Measurements from ENCODE around the gene KLRC1. TPM values are rescaled to one million over a fixed set of nuclear protein-coding genes. Genes with fewer than 3 reads are reported as not detected.
"Not testable (repeated sequence)": the region's sequence is repeated elsewhere in the genome, so short reads cannot be mapped to it uniquely, and the experiment has no call there.

KLRC1 gene
- total RNA-seq, 1 experiment from 2014 or later = not detected

DNA sequence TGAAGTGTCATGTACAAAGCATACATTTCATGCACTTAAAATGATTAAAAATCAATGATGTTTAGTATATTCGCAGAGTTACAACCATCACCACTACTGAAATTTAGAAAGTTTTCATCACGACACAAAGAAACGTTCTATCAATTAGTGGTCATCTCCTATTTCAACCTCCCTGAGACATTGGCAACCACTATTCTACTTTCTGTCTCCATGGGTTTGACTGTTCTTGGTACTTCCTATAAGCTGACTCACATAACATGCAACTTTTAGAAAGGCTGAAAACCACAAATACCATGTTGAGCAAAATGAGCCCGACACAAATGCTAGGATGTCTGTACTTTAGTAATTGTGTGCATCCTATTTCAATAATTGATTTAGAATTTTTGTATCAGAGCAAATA is 22.6 kb downstream of the KLRC1 start:
- H3K36me3 Mint-ChIP-seq (ENCODE audit: insufficient read depth, unreplicated experiment); H3K27ac Mint-ChIP-seq (ENCODE audit: unreplicated experiment); H3K4me1 ChIP-seq; BruUV-seq (replicated peaks); DNase-seq; H3K9me3 Mint-ChIP-seq (ENCODE audit: unreplicated experiment); H3K27me3 Mint-ChIP-seq (ENCODE audit: insufficient read depth, unreplicated experiment); H3K27me3 ChIP-seq (replicated peaks; ENCODE audit: control insufficient read depth, insufficient read depth, low read length); CTCF ChIA-PET; H3K4me3 Mint-ChIP-seq (ENCODE audit: unreplicated experiment); H3K36me3 ChIP-seq (ENCODE audit: control insufficient read depth, insufficient read depth, low read length); H3K9me3 ChIP-seq; H3K4me1 Mint-ChIP-seq (ENCODE audit: low read depth, unreplicated experiment); intact Hi-C loops (cut with micrococcal nuclease; ENCODE audit: unreplicated experiment); H3K4me3 ChIP-seq (ENCODE audit: low read depth, low read length); POLR2A ChIA-PET: not testable (repeated sequence)

DNA sequence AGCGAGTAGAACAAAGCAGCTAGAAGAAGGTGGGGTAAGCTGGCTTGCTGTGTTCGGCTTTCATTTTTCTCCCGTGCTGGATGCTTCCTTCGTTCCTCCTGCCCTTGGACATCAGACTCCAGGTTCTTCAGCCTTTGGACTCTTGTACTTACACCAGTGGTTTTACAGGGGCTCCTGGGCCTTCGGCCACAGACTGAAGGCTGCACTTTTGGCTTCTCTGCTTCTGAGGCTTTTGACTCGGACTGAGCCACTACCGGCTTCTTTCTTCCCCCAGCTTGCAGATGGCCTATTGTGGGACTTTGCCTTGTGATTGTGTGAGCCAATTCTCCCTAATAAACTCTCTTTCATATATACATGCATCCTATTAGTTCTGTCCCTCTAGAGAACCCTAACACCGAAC is 27.2 kb downstream of the KLRC1 start:
- POLR2A ChIA-PET; H3K4me1 Mint-ChIP-seq (ENCODE audit: low read depth, unreplicated experiment); H3K27me3 ChIP-seq (replicated peaks; ENCODE audit: control insufficient read depth, insufficient read depth, low read length); H3K4me1 ChIP-seq; H3K27me3 Mint-ChIP-seq (ENCODE audit: insufficient read depth, unreplicated experiment); H3K27ac Mint-ChIP-seq (ENCODE audit: unreplicated experiment); H3K4me3 ChIP-seq (ENCODE audit: low read depth, low read length); H3K36me3 Mint-ChIP-seq (ENCODE audit: insufficient read depth, unreplicated experiment); BruUV-seq (replicated peaks); DNase-seq; H3K36me3 ChIP-seq (ENCODE audit: control insufficient read depth, insufficient read depth, low read length); intact Hi-C loops (cut with micrococcal nuclease; ENCODE audit: unreplicated experiment); H3K9me3 ChIP-seq; H3K9me3 Mint-ChIP-seq (ENCODE audit: unreplicated experiment); H3K4me3 Mint-ChIP-seq (ENCODE audit: unreplicated experiment); CTCF ChIA-PET: not testable (repeated sequence)

GRCh38 chr12:10424260-10424899 is 28.8 kb downstream of the KLRC1 start:
- H3K4me3 Mint-ChIP-seq (ENCODE audit: unreplicated experiment); intact Hi-C loops (cut with micrococcal nuclease; ENCODE audit: unreplicated experiment); H3K9me3 ChIP-seq; H3K9me3 Mint-ChIP-seq (ENCODE audit: unreplicated experiment); H3K27me3 ChIP-seq (replicated peaks; ENCODE audit: control insufficient read depth, insufficient read depth, low read length); H3K27ac Mint-ChIP-seq (ENCODE audit: unreplicated experiment); H3K36me3 ChIP-seq (ENCODE audit: control insufficient read depth, insufficient read depth, low read length); H3K4me1 Mint-ChIP-seq (ENCODE audit: low read depth, unreplicated experiment); H3K4me3 ChIP-seq (ENCODE audit: low read depth, low read length); H3K36me3 Mint-ChIP-seq (ENCODE audit: insufficient read depth, unreplicated experiment); POLR2A ChIA-PET; CTCF ChIA-PET; BruUV-seq (replicated peaks); H3K4me1 ChIP-seq; DNase-seq; H3K27me3 Mint-ChIP-seq (ENCODE audit: insufficient read depth, unreplicated experiment): not testable (repeated sequence)

DNA sequence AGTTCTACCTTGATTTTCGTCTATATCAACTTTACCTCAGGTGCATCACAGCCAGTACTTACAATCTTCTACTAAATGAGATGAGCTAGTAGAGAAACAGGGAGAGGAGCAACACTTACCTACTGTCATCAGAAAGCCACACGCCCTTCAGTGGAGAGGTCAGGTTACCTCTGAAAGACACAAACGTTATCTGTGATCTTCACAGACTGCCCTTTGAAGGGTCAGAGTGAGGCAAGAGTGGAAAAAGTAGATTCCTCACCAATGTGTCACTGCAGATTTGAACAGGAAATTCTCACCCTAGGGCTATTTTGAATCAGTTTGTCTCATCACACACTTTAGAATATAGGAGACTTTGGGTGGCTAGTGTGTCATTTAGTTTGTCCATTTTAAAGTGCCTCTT is 31.0 kb downstream of the KLRC1 start:
- H3K9me3 Mint-ChIP-seq (ENCODE audit: unreplicated experiment); H3K36me3 Mint-ChIP-seq (ENCODE audit: insufficient read depth, unreplicated experiment); BruUV-seq (replicated peaks); H3K4me1 Mint-ChIP-seq (ENCODE audit: low read depth, unreplicated experiment); H3K27me3 Mint-ChIP-seq (ENCODE audit: insufficient read depth, unreplicated experiment); intact Hi-C loops (cut with micrococcal nuclease; ENCODE audit: unreplicated experiment); H3K4me1 ChIP-seq; H3K36me3 ChIP-seq (ENCODE audit: control insufficient read depth, insufficient read depth, low read length); H3K4me3 ChIP-seq (ENCODE audit: low read depth, low read length); POLR2A ChIA-PET; H3K9me3 ChIP-seq; H3K4me3 Mint-ChIP-seq (ENCODE audit: unreplicated experiment); CTCF ChIA-PET; H3K27ac Mint-ChIP-seq (ENCODE audit: unreplicated experiment); H3K27me3 ChIP-seq (replicated peaks; ENCODE audit: control insufficient read depth, insufficient read depth, low read length): not testable (repeated sequence)
- peak; percentile 67 to 72 for DNase-seq

DNA sequence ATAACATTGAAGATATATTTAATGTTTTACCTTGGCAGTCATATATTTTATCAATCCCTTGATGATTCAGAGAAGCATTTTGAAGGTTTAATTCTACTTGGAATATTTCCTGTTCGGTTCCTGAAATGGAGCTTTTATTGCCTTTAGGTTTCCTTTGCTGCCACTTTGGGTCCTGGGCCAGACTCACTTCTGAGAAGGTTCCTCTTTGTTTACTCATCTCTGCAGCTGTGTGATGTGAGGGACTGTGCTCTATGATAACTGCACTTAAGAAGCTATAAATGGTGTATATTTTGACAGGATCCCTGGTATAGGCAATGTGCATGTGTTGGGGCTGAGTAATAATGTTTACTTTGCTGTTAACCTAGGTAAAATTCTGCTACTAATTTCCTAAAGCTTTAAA is 32.8 kb downstream of the KLRC1 start, which contains the start of gene KLRC3:
TSS of gene KLRC3 (minus strand) at position 262 of the 400 bp plus-strand sequence. CDS start at position 217, 45 bp downstream.
- CTCF ChIA-PET, POLR2A ChIA-PET: not testable (repeated sequence)

More for the DNA sequence above, 32.8 kb downstream of the KLRC1 start, which contains the start of gene KLRC3:
- DNase-seq; H3K27ac Mint-ChIP-seq (ENCODE audit: unreplicated experiment); H3K4me3 ChIP-seq (ENCODE audit: low read depth, low read length); intact Hi-C loops (cut with micrococcal nuclease; ENCODE audit: unreplicated experiment); H3K27me3 Mint-ChIP-seq (ENCODE audit: insufficient read depth, unreplicated experiment); H3K4me3 Mint-ChIP-seq (ENCODE audit: unreplicated experiment); H3K27me3 ChIP-seq (replicated peaks; ENCODE audit: control insufficient read depth, insufficient read depth, low read length); H3K9me3 Mint-ChIP-seq (ENCODE audit: unreplicated experiment); H3K9me3 ChIP-seq; H3K4me1 ChIP-seq; H3K4me1 Mint-ChIP-seq (ENCODE audit: low read depth, unreplicated experiment); H3K36me3 ChIP-seq (ENCODE audit: control insufficient read depth, insufficient read depth, low read length); H3K36me3 Mint-ChIP-seq (ENCODE audit: insufficient read depth, unreplicated experiment); BruUV-seq (replicated peaks): not testable (repeated sequence)
